H1 (cell line): ENCODE data around the gene RHO. TPM values are rescaled to one million over a fixed set of nuclear protein-coding genes. Genes with fewer than 3 reads are reported as not detected.

Experiments used
- CHD1 ChIP-seq: IDR thresholded peaks from 2 replicates; pipeline ENCODE4 v1.6.1; 2012; ENCODE audit warnings: low read depth, low read length, improper control_type of control experiment
- KDM4A ChIP-seq: IDR thresholded peaks from one replicate; pipeline ENCODE4 v1.7.1; 2012; ENCODE audit warnings: low read depth, mild to moderate bottlenecking, moderate library complexity, low read length, inconsistent platforms; ENCODE audit not compliant: severe bottlenecking
- SIN3A ChIP-seq, 2 experiments: IDR thresholded peaks in 1 of 2; conservative IDR thresholded peaks in 1 of 2; 2 replicates each; pipeline ENCODE4 v1.6.1; 2011 to 2012; ENCODE audit warnings: low read length in 2 of 2, improper control_type of control experiment in 1 of 2, low read depth in 1 of 2, mild to moderate bottlenecking in 1 of 2
- SIX5 ChIP-seq: IDR thresholded peaks from 2 replicates; pipeline ENCODE4 v1.6.1; 2011; ENCODE audit warnings: mild to moderate bottlenecking, low read depth, low read length
- SP1 ChIP-seq: IDR thresholded peaks from 2 replicates; pipeline ENCODE4 v1.6.1; 2011; ENCODE audit warnings: low read depth, low read length
- ZNF274 ChIP-seq: IDR thresholded peaks from 2 replicates; pipeline ENCODE4 v1.7.0; 2012; ENCODE audit warnings: low read length, borderline replicate concordance; ENCODE audit errors: extremely low read depth
- polyA plus RNA-seq, 7 experiments: library from polyadenylated mRNA; depleted of rRNA in 3 of 7; stranded (reverse) in 5 of 7; unstranded in 2 of 7; fragments of >200 nt in 5 of 7; fragments of 200-250 nt in 2 of 7; gene quantifications; 1 replicate in 5 of 7; 2 replicates in 1 of 7; 4 replicates in 1 of 7; pipeline versions ENCODE4 v1.2.1 to v1.2.3, GENCODE V29; 2011 to 2013; ENCODE audit warnings: missing spikeins in 2 of 7, mixed read lengths in 2 of 7
- total RNA-seq: library from RNA; stranded (reverse); fragmentation: NEBNext Ultra II Directional; extraction: Animal tissue kit (Norgen Biotek cat#: 25700); gene quantifications from 2 replicates; pipeline ENCODE4 v1.2.1, GENCODE V29; 2021

The RHO gene
- total and polyA plus RNA-seq, 2 of the 8 experiments (the other 6 are each of a cell fraction or from before 2014, with no cell fraction given): not detected

DNA sequence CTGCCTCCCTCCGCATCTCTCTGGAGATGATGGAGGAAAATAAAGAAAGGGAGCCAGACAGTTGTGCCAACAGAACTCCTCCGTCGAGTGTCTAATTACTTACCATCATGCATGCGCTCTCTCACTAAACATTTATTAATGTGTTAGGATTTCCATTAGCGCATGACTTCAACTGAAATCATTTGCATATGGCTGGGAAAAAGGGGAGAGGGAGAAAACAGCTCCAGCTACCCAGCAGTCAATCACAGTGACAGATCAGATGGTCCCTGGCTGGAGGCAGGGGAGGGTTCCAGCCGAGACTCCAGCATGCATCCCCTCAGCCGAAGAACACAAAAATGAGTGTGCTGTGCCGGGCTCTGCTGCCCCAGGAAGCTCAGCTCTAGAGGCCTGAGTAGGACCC, 6.8 kb upstream of the RHO start (continued):
- TF ChIP-seq CHD1 (no peak), SIX5 (no peak), SIN3A (conservative IDR thresholded peaks at IDR 0.05 in 1 of 2, IDR thresholded peaks at IDR 0.05 in 1 of 2; ENCODE audit: low read depth in 1 of 2, low read length in 2 of 2) (no peak), KDM4A (no peak), SP1 (no peak), ZNF274 (no peak)
